MCF 10A (cell line): ENCODE results near the gene ADIRF. TPM values are rescaled to one million over a fixed set of nuclear protein-coding genes. Genes with fewer than 3 reads are reported as not detected.

Experiments
- BruUV-seq: library from RNA; stranded (reverse); fragments of 400-500 nt; replicated peaks from 2 replicates; lab custom pipeline; 2021; lab: Mats Ljungman, UMichigan
- CTCF ChIA-PET: fragments of 300-600 bp; sonication (Branson Sonifier 250); formaldehyde crosslinking; extraction: SDS; loops from one replicate; lab custom pipeline; 2021; ENCODE audit warnings: antibody characterized with exemption, inconsistent platforms; lab: Yijun Ruan, JAX
- POLR2A ChIA-PET: fragments of 300-600, 350-650 bp; sonication (Branson Sonifier 250); formaldehyde crosslinking; extraction: SDS; loops from one replicate; lab custom pipeline; 2020; ENCODE audit warnings: antibody characterized with exemption, inconsistent platforms; lab: Yijun Ruan, JAX
- DNase-seq: peaks from one replicate; pipeline ENCODE4 v3.0.0-alpha.2; 2018; ENCODE audit not compliant: unreplicated experiment
- H3K27ac Mint-ChIP-seq: one replicate; pipeline ENCODE4 v1.8.0; 2022; ENCODE audit warnings: mild to moderate bottlenecking, low read depth, mixed read lengths; ENCODE audit not compliant: unreplicated experiment
- H3K27me3 Mint-ChIP-seq: one replicate; pipeline ENCODE4 v1.8.0; 2022; ENCODE audit warnings: mixed read lengths; ENCODE audit not compliant: insufficient read depth, unreplicated experiment
- H3K36me3 Mint-ChIP-seq: one replicate; pipeline ENCODE4 v1.8.0; 2022; ENCODE audit warnings: mild to moderate bottlenecking, moderate library complexity, mixed read lengths; ENCODE audit not compliant: insufficient read depth, unreplicated experiment
- H3K4me1 Mint-ChIP-seq: one replicate; pipeline ENCODE4 v1.8.0; 2022; ENCODE audit warnings: mixed read lengths; ENCODE audit not compliant: insufficient read depth, unreplicated experiment
- H3K4me3 Mint-ChIP-seq: one replicate; pipeline ENCODE4 v1.8.0; 2022; ENCODE audit warnings: mild to moderate bottlenecking, moderate library complexity, mixed read lengths; ENCODE audit not compliant: unreplicated experiment
- H3K9me3 Mint-ChIP-seq: one replicate; pipeline ENCODE4 v1.8.0; 2022; ENCODE audit warnings: mixed read lengths; ENCODE audit not compliant: unreplicated experiment
- CTCF ChIP-seq: fragments of 200-600 bp; IDR thresholded peaks from one replicate; pipeline ENCODE4 v1.8.0; 2022; ENCODE audit warnings: antibody characterized with exemption, mild to moderate bottlenecking; ENCODE audit not compliant: unreplicated experiment
- intact Hi-C: fragments of 100-400 bp; cut with micrococcal nuclease; formaldehyde crosslinking; loops from 2 replicates; pipeline ENCODE4 v1.14.1; 2022
- total RNA-seq: library from RNA; stranded (reverse); gene quantifications from 2 replicates; pipeline ENCODE4 v1.2.3, GENCODE V29; 2022

ADIRF gene
- total RNA-seq, 1 experiment from 2014 or later, result 60.3 TPM

GRCh38 chr10:86963341-86963919, 4.9 kb upstream of the ADIRF start:
- ChIA-PET CTCF (interaction anchor here (5.2 kb wide), 1 partner anchor 23 kb away, joined by 66 read pairs; no protein-coding TSS in a partner anchor), POLR2A (interaction anchor here (0.5 kb wide), 1 partner anchor 24 kb away, joined by 3 read pairs; no protein-coding TSS in a partner anchor)
- BruUV-seq, result no TSS peak
- H3K27ac Mint-ChIP-seq, result no peak overlapping the region
- peaks cover 28% of the 10 kb centered on the region for H3K4me1 Mint-ChIP-seq
- TF ChIP-seq CTCF, result no peak
- no peaks in the 10 kb centered on the region for H3K27me3 Mint-ChIP-seq
- intact Hi-C loops, result no loop called here
- H3K36me3 Mint-ChIP-seq, result no peaks in the 10 kb centered on the region
- no peak overlapping the region for H3K4me3 Mint-ChIP-seq
- no peaks in the 10 kb centered on the region for H3K9me3 Mint-ChIP-seq
- DNase-seq, result no peak

- ChIA-PET POLR2A (interaction anchor here (0.5 kb wide), 1 partner anchor 25 kb away, joined by 3 read pairs; no protein-coding TSS in a partner anchor), CTCF (interaction anchor here (5.2 kb wide), 1 partner anchor 24 kb away, joined by 66 read pairs; no protein-coding TSS in a partner anchor)
- H3K4me3 Mint-ChIP-seq, result no peak overlapping the region
- intact Hi-C loops, result no loop called here
- H3K36me3 Mint-ChIP-seq, result no peaks in the 10 kb centered on the region
- H3K27me3 Mint-ChIP-seq, result no peaks in the 10 kb centered on the region
- H3K4me1 Mint-ChIP-seq, result peaks cover 24% of the 10 kb centered on the region
- no peak for DNase-seq
- H3K27ac Mint-ChIP-seq, result no peak overlapping the region
- TF ChIP-seq CTCF, result no peak
- H3K9me3 Mint-ChIP-seq, result no peaks in the 10 kb centered on the region
- no TSS peak for BruUV-seq
These were observed 4.0 kb upstream of the ADIRF start for GRCh38 chr10:86964061-86964846.

GRCh38 chr10:86964847-86965190, 3.5 kb upstream of the ADIRF start:
- no TSS peak for BruUV-seq
- Mint-ChIP-seq H3K9me3 (no peaks in the 10 kb centered on the region), H3K27me3 (no peaks in the 10 kb centered on the region), H3K36me3 (no peaks in the 10 kb centered on the region), H3K4me3 (no peak overlapping the region), H3K27ac (no peak overlapping the region), H3K4me1 (peaks cover 26% of the 10 kb centered on the region)
- intact Hi-C loops, result loop anchor here (5.0 kb wide), 1 partner anchor 72 kb away; no protein-coding TSS in a partner anchor
- no peak for TF ChIP-seq CTCF
- ChIA-PET POLR2A (no interaction called here), CTCF (interaction anchor here (5.2 kb wide), 1 partner anchor 25 kb away, joined by 66 read pairs; no protein-coding TSS in a partner anchor)
- DNase-seq, result no peak
